T-helper 22 cell (primary cell): ENCODE data around the gene FBH1.
"Not testable (repeated sequence)": the region's sequence is repeated elsewhere in the genome, so short reads cannot be mapped to it uniquely, and the experiment has no call there.

Source experiments
- DNase-seq: peaks from one replicate; pipeline ENCODE4 v3.0.0-alpha.2; 2020; ENCODE audit warnings: low read depth

FBH1 gene

DNA sequence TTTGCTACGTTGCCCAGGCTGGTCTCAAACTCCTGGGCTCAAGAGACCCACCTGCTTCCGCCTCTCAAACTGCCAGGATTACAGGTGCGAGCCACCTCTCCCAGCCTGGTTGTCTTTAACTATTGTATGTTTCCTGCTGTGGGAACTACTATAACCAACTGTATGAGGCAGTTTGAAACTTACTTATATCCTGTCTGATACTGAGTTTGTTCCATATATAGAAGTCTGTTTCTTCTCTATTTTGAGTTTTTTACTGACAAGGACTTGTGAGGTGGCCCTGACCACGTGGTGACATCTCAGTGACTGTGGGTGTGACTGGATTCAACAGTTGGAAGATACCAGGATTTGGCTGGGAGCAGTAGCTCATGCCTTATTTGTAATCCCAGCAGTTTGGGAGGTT is 14.2 kb downstream of the FBH1 start:
- DNase-seq: no peak

DNA sequence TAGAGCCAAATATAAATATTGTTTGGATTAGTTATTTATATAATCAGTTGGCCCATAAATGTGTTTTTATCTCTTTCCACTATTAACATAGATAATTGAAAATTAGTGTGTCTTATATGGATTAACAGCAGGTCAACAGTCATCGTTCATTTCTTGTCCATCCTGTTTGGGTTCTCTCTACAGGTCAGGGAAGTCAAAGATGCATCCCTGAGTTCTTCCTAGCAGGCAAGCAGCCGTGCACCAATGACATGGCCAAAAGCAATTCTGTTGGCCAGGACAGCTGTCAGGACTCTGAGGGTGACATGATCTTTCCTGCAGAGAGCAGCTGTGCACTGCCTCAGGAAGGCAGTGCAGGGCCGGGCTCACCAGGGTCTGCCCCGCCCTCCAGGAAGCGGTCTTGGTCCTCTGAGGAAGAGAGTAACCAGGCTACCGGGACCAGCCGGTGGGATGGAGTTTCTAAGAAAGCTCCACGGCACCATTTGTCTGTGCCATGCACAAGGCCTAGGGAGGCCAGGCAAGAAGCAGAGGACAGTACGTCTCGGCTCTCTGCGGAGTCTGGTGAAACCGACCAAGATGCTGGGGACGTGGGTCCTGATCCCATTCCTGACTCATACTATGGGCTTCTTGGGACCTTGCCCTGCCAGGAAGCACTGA is 15.9 kb downstream of the FBH1 start:
- DNase-seq: no peak

GRCh38 chr10:5906651-5907050 is 16.6 kb downstream of the FBH1 start:
- DNase-seq: no peak

DNA sequence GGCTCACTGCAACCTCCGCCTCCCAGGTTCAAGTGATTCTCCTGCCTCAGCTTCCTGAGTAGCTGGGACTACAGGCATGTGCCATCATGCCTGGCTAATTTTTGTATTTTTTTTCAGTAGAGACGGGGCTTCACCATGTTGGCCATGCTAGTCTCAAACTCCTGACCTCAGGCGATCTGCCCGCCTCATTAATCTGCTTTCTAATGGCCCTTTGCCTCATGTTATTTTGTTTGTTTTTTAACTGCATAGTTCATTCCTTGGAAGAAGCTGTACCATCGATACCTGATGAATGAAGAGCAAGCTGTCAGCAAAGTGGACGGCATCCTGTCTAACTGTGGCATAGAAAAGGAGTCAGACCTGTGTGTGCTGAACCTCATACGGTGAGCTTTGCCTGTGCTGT is 18.6 kb downstream of the FBH1 start:
- DNase-seq: not testable (repeated sequence)

- no peak for DNase-seq
Measured at GRCh38 chr10:5910323-5911100, 20.5 kb downstream of the FBH1 start.

GRCh38 chr10:5911670-5912069 is 21.6 kb downstream of the FBH1 start:
- no peak for DNase-seq

- DNase-seq: no peak
Measured at GRCh38 chr10:5913736-5914135, 23.7 kb downstream of the FBH1 start.

DNA sequence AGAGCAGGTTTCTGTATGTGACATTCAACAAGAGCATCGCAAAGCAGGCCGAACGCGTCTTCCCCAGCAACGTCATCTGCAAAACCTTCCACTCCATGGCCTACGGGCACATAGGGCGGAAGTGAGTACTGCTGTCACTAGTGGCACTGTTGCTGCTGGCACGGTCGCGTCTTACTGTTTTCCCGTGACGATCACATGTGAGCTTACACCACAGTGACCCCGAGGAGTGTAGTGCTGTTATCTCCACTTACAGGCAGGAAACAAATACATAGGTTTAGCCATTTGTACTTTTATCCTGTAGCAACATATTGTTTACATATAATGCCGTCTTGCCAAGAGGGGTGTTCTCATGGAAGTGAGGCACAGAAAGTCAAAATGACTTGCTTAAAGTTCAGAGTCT is 25.4 kb downstream of the FBH1 start:
- DNase-seq: no peak

DNA sequence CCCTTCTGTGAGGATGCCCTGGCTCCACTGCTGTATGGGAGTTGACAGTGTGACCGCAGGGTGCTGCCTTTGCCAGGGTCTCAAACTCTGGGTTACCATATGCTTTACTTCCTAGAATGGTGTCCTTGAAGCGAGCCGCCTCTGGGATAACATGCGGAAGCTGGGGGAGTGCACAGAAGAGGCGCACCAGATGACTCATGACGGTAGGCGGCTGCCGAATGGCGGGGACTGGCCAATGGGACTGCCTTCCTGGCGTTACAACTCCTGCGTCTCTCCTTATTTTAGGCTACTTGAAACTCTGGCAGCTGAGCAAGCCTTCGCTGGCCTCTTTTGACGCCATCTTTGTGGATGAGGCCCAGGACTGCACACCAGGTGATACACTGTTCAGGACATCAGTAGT is 27.3 kb downstream of the FBH1 start:
- DNase-seq: no peak

DNA sequence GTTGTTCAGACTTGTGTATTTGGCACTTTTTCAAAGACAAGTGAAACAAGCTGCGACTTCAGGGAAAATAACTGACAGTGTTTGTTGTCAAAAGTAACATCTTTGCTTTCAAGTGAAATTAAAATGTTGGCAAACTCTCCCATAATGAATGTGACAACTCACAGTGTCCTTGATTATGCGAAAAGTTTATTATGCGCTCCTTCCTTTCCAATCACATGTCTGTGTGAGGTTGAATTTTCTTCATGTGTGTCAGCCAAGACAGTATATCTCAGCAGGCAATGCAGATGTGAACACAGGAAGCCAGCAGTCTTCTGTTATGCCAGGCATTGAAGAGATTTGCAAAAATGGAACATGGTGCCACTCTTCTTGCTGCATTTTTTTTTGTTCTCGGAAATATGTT is 28.7 kb downstream of the FBH1 start:
- no peak for DNase-seq

GRCh38 chr10:5919568-5919967 is 29.5 kb downstream of the FBH1 start:
- no peak for DNase-seq

- DNase-seq: no peak
Measured at GRCh38 chr10:5921746-5922145, 31.7 kb downstream of the FBH1 start.

DNA sequence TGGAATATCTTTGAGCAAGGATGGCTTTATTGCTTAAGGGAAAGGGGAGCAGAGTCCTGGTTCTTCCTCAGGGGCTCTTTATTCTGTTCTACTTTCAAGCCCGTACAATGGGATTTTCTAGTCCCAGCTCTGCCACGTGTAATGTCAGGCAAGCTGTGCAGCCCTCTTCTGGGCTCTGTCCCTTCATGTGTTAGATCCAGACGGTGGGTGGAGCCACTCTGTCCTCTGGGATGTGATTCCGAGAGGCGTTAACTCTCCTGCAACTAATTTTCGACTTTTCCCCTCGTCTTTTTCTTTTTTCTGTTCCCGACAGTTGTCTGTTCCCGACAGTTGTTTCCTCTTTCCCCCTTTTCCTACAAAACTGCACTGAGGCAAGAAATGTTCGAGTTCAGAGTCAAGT is 34.8 kb downstream of the FBH1 start:
- DNase-seq: no peak

- no peak for DNase-seq
Measured at GRCh38 chr10:5927306-5927705, 37.3 kb downstream of the FBH1 start.

- no peak for DNase-seq
Measured at GRCh38 chr10:5929442-5929841, 39.4 kb downstream of the FBH1 start.

DNA sequence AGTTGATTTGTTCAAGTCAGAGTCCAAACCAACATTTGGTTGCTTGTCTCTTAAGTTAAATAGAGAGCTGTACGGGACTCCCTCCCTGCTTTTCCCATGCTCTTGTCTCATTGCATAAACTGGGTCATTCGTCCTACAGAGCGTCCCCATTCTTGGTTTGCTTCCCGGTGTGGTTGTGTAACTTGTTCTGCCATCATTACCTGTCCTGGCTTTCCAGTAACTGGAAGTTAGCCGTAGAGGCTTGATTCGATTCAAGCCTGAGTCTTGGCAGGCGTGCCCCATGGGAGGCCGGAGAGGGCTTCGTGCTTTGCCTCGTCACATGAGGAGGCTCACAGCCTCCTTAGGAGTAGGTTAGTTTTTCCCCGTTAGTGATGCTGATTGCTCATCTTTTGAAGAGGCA is 40.2 kb downstream of the FBH1 start:
- no peak for DNase-seq

DNA sequence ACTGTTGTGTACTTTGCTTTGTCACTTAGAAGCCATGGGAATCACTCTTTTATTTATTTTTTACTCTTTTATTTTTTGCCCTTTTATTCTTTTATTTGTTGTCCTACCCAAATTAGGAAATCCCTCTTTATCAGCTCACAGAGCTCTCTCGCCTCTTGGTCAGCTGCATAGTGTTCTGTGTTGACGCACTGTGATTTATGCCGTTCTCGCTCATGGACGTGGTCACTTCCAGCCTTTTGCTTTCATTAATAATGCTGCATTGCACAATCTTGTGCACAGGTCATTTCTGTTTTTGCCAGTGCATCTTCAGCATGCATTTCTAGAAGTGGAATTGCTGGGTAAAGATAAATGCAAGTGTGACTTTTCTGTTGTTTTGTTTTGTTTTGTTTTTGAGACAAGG is 42.3 kb downstream of the FBH1 start:
- no peak for DNase-seq

- DNase-seq: no peak
Measured at GRCh38 chr10:5933909-5934546, 44.0 kb downstream of the FBH1 start.

- no peak for DNase-seq
Measured at GRCh38 chr10:5935628-5936027, 45.6 kb downstream of the FBH1 start.

GRCh38 chr10:5937016-5937415 is 47.0 kb downstream of the FBH1 start:
- no peak for DNase-seq

DNA sequence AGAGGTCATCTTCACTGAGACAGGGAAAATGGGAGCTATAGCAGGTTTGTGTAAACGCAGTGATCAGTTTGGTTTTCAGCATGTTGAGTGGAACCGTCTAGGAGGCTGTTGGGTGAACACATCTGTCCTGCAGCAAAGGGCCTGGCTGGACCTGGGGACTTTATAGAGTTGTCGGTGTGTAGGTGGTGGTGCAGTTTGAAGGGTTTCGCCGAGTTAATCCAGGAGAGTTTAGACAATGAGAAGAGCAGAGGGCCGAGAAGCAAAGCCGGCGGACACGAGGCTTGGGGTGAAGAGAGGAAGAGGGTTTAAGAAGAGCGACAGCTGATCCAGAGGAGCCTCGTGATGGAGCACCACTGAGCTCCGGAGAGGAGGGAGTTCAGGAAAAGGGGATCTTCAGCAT is 48.2 kb downstream of the FBH1 start:
- no peak for DNase-seq

GRCh38 chr10:5940807-5941218 is 50.8 kb downstream of the FBH1 start:
- DNase-seq: no peak

GRCh38 chr10:5941579-5941978 is 51.5 kb downstream of the FBH1 start:
- no peak for DNase-seq
